GM21360 (cell line): Measurements from ENCODE around the gene GFPT2.
"Not testable (repeated sequence)": the region's sequence is repeated elsewhere in the genome, so short reads cannot be mapped to it uniquely, and the experiment has no call there.

ENCODE experiments used
- ATAC-seq: cut with Tn5 transposase; IDR thresholded peaks from one replicate; pipeline ENCODE4 v1.9.1; 2021; ENCODE audit warnings: mild to moderate bottlenecking, moderate library complexity; ENCODE audit not compliant: unreplicated experiment

The GFPT2 gene

DNA sequence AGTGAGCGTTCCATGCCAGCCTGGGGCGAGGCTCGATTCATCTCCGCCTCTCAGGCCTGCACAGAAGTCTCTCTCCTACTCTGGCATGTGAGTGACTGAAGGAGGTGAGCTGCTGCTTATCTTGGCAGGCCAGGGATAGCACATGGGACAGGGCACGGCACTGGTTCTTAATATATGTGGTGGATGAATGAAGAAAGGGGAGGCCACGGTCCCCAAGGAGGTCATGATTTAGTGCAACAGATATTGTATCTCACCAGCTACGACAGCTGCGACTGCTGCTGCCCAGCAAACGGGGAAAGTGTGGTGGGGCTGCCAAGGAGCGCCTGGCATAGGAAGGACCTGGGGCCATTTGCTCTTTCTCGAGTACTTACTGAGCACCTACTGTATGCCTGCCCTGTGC lies 41.9 kb downstream of the GFPT2 start:
- ATAC-seq: no peak

DNA sequence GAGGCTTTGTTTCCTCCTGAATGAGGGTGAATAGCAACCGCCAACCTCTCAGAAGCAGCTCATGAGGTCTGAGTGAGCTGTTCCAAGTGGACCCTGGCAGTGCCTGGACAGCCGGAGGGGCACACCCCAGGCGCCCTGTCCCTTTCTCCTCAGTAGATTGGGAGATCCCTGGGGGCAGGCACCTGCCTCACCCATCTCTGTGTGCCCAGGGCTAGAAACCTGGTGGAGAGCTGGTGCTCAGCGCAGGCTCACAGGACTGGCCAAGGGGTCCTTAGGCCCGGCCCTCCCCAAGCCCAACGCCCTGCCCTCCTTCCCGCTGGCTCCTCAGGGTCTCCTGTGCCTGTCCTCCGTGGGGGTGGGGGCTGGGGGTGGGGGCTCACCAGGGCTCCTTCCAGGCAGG lies 46.3 kb downstream of the GFPT2 start:
- no peak for ATAC-seq

DNA sequence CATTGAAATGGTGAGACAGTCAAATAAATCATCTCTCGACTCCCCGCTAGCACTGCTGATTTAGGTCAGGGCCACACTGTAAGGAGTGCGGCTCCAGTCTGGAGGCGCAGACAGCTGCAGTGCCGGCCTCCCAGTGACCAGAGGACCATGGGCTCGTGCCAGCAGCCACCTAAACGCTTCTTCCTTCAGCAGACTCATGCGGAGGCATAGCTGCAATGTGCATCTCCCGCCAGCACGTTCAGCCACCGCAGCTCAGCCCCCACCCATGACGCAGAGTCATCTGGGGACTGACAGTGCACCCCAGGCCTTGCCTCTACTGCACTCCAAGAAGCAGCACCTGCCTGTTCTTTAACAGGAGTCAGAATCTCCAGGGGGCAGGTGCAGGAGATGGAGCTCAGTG lies 47.7 kb downstream of the GFPT2 start:
- ATAC-seq: no peak

DNA sequence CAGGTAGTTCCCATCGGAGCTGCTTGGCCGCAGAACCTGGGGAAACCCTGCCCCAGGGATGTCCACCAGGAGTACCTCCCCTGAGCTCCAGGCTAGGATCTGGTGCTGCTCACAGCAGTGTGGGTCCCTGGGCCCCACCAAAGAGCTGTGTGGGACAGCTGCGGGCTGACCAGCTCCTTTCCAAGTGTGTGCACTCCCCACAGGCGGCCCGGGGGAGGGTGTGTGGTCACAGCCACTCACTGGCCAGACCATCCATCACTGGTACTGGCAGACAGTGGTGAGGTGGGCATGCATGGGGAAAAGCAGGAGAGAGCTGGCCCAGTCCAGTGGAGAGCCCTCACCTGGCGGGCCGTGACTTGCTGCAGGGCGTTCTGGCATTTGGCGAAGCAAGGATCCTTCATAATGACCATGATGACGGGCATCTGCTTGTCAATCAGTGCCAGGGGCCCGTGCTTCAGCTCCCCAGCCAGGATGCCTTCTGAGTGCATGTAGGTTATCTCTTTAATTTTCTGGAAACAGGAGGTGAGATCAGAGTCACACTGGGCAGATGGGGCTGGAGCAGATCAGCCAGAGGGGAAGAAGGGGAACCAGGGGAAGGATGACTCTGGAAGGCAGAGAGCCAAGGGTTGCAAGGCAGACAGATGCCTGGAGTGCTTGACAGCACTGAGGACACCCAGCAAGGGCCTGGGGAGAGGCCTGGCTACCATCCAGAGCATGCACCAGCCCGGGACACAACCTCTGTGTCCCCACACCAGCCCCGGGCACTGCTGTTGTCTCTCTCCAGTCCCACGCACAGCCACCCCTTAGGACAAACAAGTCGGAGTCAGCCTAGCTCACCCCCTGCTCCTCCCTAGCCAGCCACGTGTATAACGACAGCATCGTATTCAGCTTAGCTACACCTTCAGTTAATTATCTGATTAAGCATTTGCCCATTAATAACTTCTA lies 48.4 kb downstream of the GFPT2 start:
- no peak for ATAC-seq

DNA sequence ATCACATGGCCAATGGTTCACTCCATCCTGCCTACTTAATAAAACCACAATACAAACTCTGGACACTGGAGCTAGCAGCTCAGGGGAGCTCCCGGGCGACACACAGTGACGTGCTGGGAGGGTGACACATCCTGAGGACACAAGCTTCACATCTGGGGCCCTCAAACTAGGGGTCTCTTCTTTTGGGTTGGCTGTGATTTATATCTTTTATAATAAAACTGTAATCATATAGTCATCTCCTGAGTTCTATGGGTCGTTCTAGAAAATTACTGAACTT lies 49.2 kb downstream of the GFPT2 start:
- no peak for ATAC-seq

DNA sequence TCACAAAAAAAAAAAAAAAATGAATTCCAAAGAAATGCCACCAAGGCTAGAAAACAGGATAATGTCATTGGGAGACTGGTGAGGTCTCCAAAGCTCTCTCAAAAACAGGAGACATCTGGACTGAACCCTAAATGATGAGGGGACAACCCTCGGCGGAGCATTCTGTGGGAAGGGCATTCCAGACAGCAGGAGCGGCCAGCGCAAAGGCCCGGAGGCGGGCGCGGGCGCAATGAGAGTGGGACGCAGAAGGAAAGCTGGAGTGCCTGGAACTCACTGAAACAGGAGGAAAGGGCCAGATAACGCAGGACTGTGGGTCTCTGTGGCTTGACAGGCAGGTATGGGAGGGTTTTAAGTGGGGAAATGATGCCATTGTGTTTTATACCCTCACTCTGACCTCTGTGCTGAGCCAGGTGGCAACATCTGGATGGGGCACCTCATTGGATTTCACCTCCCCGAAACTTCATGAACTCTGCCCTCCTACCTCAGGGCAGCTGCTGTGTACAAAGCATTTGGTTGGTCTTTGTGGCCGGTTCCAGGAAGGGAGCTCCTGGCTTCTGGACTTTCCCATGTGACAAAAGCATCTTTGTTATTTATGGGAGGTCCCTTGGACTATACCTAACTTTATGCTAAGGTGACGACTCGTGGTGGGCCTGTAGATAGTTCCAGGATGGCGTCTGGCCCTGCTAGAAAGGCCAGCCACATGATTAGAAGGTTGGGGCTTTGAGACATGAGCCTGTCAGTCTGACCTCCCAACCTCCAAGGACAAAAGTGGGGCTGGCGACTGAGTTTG lies 49.7 kb downstream of the GFPT2 start:
- ATAC-seq: no peak

DNA sequence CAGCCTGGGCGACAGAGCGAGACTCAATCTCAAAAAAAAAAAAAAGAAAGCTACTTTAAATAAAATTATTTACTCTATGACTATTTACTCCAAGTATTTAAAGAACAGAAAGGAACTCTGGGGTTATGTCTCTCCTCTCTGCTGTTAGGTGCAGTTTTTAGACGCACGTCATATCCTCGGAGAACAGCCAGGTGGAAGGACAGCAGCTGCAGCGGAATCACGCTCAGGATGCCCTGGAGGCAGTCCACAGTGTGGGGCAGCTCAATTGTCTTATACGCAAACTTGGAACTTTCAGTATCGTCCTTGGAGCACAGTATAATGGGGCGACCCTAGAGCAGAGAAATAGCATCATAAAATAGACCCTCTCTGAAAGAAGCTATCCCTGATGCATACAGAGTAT lies 50.9 kb downstream of the GFPT2 start:
- no peak for ATAC-seq

DNA sequence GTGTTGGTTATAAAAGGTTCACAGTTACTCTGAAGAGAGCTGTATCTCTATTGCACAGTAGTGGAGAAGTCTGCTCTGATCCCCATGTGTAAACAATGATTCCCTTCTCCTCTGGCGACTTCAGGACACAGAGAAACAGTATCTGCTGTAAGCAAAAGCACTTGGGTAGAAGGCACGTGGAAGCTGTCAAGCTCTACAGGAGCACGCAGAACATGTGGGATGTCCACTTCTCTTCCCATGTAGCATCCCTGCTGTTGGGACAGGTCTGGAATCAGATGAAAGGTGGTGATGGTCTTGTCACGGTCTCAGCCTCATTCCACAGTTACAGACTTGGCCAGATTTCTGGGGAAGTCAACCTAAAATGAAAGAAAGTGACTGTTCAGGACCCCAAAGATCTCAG lies 51.9 kb downstream of the GFPT2 start:
- ATAC-seq: no peak

DNA sequence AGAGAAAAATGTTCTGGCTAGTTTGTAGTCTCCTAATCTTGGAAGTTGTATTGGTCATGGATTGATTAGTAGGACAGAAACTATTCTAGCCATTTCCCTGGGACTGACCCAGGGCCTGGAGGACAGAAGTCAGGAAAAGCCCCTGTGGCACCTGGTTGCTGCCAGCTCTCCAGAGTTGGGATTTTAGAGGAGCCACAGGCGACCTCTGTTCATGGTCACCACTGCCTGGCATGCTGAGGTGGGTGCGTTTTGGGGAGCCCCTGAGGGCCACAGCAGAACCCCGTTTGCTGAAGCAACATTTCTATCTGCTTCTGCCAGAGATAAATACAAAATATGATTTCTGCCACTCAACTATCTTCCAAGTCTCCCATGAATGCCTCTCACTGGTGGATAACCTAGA lies 53.6 kb downstream of the GFPT2 start:
- no peak for ATAC-seq

DNA sequence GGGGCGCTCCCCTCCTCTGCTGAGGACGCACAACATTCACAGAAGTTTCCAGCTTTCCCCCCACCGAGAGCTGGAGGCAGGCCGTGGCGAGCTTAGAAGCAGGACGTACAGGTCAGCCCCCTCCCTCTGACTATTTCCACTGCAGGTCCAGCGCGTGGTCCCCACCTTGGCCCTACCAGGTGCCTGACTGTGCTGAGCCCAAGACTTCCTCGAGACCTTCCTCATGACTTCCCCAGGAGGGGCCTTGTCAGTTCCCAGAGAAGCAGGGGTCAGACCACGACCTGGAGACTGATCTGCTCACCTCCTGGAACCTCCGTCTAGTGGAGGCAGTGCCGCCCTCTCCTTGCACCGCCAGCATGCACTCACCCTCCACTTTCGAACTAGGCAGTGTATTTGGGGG lies 54.1 kb downstream of the GFPT2 start:
- not testable (repeated sequence) for ATAC-seq

DNA sequence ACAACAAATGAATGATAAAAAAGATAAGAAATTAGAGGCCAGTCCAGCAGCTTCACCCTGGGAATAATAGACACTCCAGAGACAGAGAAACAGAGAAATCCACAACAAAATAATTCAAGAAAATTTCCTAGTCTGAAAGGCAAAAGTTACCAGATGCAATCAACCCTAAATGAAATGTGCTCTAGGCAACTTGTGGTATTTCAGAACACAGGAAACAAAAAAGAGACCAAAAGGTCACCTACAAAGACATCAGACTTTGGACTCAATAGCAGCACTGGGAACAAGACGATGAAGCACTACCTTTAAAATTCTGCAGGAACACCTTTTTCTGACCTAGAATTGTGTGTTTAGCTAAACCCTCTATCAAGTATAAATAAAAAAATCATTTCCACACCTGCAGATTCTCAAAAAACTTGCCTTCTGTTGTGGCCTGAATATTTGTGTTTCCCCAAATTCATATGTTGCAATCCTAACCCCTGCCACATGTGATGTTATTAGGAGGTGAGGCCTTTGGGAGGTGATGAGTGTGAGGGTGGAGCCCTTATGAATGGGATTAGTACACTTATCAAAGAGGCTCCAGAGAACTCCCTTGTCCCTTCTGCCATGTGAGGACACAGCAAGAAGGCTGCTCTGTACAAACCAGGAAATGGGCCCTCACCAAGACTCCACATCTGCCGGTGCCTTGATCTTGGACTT lies 55.4 kb downstream of the GFPT2 start:
- ATAC-seq: no peak

DNA sequence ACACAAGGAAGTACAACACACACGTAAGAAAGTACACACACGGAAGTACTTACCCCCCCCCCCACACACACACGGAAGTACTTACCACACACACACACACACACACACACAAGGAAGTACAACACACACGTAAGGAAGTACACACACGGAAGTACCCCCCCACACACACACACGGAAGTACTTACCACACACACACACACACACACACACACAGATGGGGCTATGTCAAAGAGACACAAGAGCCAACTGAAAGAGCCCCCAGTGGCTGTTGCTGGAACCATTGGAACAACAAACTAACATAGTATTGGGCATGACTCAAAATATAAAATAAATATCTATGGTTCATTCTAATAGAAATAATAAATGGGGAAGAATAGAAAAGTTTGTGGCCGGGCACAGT lies 56.4 kb downstream of the GFPT2 start:
- no peak for ATAC-seq

DNA sequence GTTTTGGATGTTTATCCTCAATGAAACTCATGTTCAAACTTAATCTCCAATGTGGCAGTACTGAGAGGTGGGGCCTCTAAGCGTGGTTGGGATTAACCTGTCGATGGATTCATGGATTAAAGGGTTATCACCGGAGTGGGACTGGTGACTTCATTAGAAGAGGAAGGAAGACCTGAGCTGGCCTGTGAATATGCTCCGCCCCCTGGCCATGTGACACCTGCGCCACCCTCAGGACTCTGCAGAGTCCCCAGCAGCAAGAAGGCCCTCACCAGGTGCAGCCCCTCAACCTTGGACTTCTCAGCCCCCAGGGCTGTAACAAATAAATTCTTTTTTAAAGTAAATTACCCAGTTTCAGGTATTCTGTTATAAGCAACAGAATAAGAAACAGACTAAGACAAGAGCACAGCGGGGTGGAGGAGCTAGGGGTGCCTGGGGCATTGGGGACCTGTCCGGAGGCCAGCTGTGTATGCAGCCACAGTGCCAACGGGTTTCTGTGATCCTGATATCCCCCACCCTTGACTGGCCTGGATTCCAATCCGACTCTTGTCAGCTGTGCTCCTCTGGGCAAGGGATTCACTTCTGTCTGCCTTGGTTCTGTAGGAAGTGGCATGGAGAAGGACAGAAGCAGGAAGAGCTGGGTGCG lies 58.1 kb downstream of the GFPT2 start:
- ATAC-seq: no peak

DNA sequence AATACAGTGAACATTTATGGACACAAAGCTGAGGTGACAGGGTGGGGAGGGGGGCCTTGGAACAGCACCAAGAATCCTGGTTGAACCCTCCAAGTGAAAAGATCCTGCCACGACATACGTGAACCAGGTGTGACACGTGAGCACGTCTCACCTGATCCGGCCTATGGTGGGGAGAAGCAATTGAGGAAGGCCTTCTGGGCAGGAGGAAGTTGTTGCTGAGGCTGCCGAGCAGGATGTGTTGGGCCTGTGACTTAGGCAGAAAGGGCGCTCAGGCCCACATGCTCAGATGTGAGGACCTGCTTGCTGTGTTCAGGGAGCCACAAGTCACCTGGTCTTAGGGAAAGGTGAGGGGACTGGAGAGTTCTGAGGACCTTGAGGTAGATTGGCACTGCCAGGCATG lies 58.7 kb downstream of the GFPT2 start:
- no peak for ATAC-seq

DNA sequence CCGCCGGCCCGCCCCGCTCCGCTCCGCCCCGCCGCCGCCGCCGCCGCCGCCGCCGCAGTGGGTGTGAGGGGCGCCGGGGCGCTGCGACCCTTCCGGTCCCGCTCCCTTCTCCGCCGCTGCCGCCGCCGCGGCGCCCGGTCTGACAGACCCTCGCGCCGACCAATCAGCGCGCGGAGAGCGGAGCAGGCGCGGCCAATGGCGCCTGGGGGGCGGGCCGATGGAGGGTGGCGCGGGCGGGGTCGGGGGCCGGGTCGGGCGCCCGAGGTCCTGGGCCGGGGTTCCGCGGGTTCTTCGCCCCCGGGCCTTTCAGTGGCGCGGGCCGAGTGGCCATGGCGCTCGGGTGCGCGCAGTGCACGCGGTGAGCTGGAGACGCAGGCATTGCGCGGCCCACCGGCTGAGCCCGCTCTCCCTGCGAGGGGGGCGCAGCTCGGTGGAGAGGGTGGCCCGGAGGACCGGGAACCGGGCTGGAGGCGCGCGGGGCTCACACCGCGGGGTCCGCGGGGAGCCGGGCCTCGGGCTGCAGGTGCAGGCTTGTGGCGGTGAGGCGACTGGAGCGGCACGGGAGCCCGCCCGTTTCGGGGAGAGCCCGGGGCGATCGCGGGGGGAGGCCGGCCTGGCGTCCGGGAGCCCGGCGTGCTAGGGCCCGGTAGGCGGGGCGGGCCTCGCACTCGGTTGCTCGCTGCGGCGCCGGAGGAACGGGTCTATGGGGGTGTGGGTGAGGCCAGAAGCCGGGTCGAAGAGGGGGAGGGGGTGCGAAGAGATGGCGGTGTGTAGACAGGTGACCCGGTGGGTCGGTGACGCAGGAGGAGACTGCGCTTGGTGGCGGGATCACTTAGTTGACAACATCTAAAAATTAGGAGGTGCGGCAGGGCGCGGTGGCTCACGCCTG lies 60.9 kb downstream of the GFPT2 start, which contains the start of gene MAPK9:
Gene MAPK9, minus strand, starts transcription at position 141 of the 889 bp plus-strand sequence. CDS start 11,522 bp downstream, outside the sequence.
- peak; percentile 79 for ATAC-seq

DNA sequence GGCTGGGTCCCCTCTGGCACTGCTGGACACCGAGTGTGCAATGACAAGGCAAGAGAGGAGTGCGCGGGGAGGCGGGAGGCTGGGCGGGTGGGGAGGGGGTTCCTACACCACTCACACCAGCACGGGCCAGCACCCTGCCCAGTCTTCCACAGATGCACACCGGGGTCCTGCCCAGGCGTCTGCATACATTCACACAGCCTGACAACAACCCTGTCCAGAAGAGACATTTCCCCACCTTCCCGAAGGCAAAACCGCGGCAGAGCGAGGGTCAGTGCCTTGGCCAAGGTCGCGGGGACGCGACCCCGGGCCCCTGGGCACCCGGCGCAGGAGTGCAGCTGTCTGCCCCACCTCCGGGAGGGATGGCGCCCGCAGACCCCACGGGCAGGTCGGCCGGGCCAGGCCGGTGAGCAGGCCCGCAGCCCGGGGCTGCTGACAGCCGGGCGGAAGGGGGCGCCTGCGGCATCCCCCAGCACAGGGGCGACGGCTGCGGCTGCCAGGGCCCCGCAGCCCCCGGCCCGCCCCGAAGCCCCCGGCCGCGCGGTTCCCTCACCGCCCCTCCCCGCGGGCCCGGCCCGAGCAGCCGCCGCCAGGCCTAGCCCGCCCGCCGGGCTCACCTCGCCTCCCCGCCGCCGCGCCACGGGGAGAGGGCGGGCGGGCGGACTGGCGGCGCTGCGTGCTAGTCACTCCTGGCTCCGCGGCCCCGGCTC lies 61.7 kb downstream of the GFPT2 start:
- peak; percentile 25 for ATAC-seq

DNA sequence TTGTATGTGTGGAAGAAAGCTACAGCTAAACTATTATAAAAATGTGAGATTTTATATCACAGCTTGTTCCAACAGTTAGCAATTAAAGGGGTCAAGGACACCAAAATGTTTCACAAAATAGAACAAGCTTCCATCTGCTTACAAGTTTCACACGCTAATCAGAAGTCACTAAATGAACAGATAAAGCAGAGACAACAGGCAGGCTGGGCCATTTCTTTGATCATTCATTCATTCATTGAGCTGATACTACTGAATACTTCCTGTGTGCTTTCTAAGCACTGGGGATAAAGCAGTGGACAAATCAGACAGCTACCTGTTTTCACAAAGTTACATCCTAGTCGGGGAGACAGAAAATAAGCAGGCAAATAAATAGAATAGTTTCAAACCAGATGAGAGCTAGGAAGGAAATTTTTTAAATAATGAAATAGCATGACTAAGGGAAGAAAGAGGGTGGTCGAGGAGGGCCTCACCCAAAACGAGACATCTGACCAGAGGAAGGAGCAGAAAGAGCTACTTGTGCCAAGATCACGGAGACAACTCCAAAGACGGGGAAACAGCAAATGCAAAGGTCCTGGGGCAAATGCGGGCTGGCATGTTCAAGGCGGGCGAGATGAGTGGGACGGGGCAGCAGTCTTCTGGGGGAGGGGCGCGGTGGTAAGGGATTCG lies 62.4 kb downstream of the GFPT2 start:
- no peak for ATAC-seq

DNA sequence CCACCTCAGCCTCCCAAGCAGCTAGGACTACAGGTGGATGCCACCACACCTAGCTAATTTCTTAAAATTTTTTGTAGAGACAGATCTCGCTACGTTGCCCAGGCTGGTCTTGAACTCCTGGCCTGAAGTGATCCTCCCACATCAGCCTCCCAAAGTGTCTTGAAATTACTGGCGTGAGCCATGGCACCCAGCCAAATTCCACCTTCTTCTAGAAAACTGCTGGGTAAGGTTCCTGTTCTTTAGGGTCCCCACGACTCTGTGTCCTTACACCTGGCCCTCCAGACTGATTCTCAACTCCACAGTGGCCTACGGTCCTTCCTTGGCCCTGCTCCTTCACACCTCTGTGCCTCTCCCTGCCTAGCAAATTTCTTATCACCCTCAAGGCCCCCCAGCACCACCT lies 63.2 kb downstream of the GFPT2 start:
- ATAC-seq: no peak

DNA sequence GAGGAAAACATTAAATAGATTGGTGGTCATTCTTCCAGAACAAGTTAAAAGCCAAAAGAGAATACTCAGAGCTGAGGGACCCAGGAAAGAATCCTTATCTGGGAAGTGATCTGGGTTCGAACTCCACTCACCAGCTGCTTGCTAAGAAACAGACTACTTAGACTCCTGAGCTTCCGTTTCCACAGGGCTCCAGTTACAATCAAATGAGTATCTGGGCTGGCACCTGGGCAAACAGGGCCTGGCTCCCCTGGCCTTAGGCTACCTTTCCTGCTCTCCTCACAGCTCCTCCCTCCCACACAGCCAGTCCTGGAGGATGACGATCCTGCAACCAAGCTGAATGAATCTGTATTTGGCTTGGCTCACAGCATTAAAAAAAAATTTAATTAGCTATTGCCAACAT lies 63.7 kb downstream of the GFPT2 start:
- ATAC-seq: no peak
